HCT116 (cell line): Measurements from ENCODE around the gene KCNJ1. TPM values are rescaled to one million over a fixed set of nuclear protein-coding genes. Genes with fewer than 3 reads are reported as not detected.

ENCODE experiments used
- ATAC-seq: fragments of 200-7000 bp; cut with Tn5 transposase; 2 replicates; pipeline ENCODE4 v1.9.1; 2020; ENCODE audit warnings: mild to moderate bottlenecking, moderate library complexity
- BruUV-seq: library from RNA; stranded (reverse); fragments of 400-500 nt; replicated peaks from 2 replicates; lab custom pipeline; 2021; lab: Mats Ljungman, UMichigan
- CTCF ChIA-PET: fragments of 300-600 bp; sonication (Branson Sonifier 250); formaldehyde crosslinking; loops from one replicate; lab custom pipeline; 2021; ENCODE audit warnings: antibody characterized with exemption; lab: Charles Lee
- POLR2A ChIA-PET: fragments of 300-600, 350-600 bp; sonication (Branson Sonifier 250); formaldehyde crosslinking; loops from one replicate; lab custom pipeline; 2021; ENCODE audit warnings: antibody characterized with exemption; lab: Charles Lee
- RAD21 ChIA-PET, 2 experiments: fragments of 300-600 bp; sonication (Branson Sonifier 250); formaldehyde crosslinking; loops; one replicate each; lab custom pipeline; 2023; ENCODE audit warnings: low total read pairs in 2 of 2; ENCODE audit not compliant: uncharacterized antibody in 2 of 2, unreplicated experiment in 2 of 2, low non-redundant PET in 1 of 2; lab: Charles Lee
- DNase-seq: peaks from one replicate; pipeline ENCODE4 v3.0.0-alpha.2; 2010; ENCODE audit warnings: low read depth, low spot score
- H2AFZ ChIP-seq: fragments of 200-600 bp; shearing (Covaris generic), sonication (generic); 2 replicates; pipeline ENCODE4 v1.6.1; 2017; ENCODE audit warnings: low read depth, mixed run types, mixed read lengths, antibody characterized with exemption, low read length; ENCODE audit not compliant: poor library complexity, severe bottlenecking
- H3K27ac ChIP-seq: 2 replicates; pipeline ENCODE4 v1.5.1; 2012; ENCODE audit warnings: low read depth, low read length
- H3K27me3 ChIP-seq: fragments of 200-600 bp; sonication (generic); 2 replicates; pipeline ENCODE4 v1.6.1; 2016; ENCODE audit warnings: mixed run types, low read length, mixed read lengths; ENCODE audit not compliant: insufficient read depth
- H3K36me3 ChIP-seq, 2 experiments: fragments of 200-500 bp in 1 of 2; fragments of 200-600 bp in 1 of 2; sonication (Bioruptor generic) in 1 of 2; sonication (generic) in 1 of 2; 2 replicates each; pipeline versions ENCODE4 v1.5.1 to v1.6.1; 2014 to 2016; ENCODE audit warnings: low read length in 2 of 2, inconsistent platforms in 1 of 2, mixed read lengths in 1 of 2, mixed run types in 1 of 2; ENCODE audit not compliant: insufficient read depth in 2 of 2, control insufficient read depth in 1 of 2
- H3K4me1 ChIP-seq, 2 experiments: fragments of 200-600 bp in 1 of 2; sonication (generic) in 1 of 2; 2 replicates each; pipeline versions ENCODE4 v1.5.1 to v1.6.1; 2012 to 2017; ENCODE audit warnings: low read length in 2 of 2, inconsistent platforms in 1 of 2, mild to moderate bottlenecking in 1 of 2, mixed read lengths in 1 of 2, mixed run types in 1 of 2, moderate library complexity in 1 of 2; ENCODE audit not compliant: insufficient read depth in 2 of 2, control insufficient read depth in 1 of 2
- H3K4me2 ChIP-seq: fragments of 200-600 bp; sonication (generic); 2 replicates; pipeline ENCODE4 v1.6.1; 2017; ENCODE audit warnings: mixed run types, low read length, mixed read lengths
- H3K4me3 ChIP-seq, 2 experiments: fragments of 200-600 bp in 1 of 2; sonication (generic) in 1 of 2; replicated peaks in 1 of 2; 2 replicates each; pipeline ENCODE4 v1.5.1; 2011 to 2016; ENCODE audit warnings: low read length in 2 of 2, control low read depth in 1 of 2, low read depth in 1 of 2, mild to moderate bottlenecking in 1 of 2, mixed read lengths in 1 of 2, mixed run types in 1 of 2
- H3K79me2 ChIP-seq: fragments of 200-600 bp; sonication (generic); 2 replicates; pipeline ENCODE4 v1.6.1; 2017; ENCODE audit warnings: mild to moderate bottlenecking, mixed run types, low read length, moderate library complexity, mixed read lengths; ENCODE audit not compliant: insufficient read depth
- H3K9ac ChIP-seq: fragments of 200-600 bp; sonication (generic); 2 replicates; pipeline ENCODE4 v1.6.1; 2016; ENCODE audit warnings: low read length, mixed read lengths
- H3K9me2 ChIP-seq: fragments of 200-600 bp; sonication (generic), shearing (Covaris generic); 2 replicates; pipeline ENCODE4 v1.6.1; 2017; ENCODE audit warnings: mixed run types, mild to moderate bottlenecking, moderate library complexity; ENCODE audit not compliant: insufficient read depth
- H3K9me3 ChIP-seq, 2 experiments: fragments of 200-500 bp in 1 of 2; fragments of 200-600 bp in 1 of 2; sonication (Bioruptor generic) in 1 of 2; sonication (generic) in 1 of 2; 2 replicates each; pipeline ENCODE4 v1.6.1; 2014 to 2017; ENCODE audit warnings: low read length in 2 of 2, mixed read lengths in 2 of 2, inconsistent platforms in 1 of 2, low read depth in 1 of 2, mild to moderate bottlenecking in 1 of 2, mixed run types in 1 of 2, moderate library complexity in 1 of 2; ENCODE audit not compliant: control insufficient read depth in 1 of 2, insufficient read depth in 1 of 2
- H4K20me1 ChIP-seq: fragments of 200-600 bp; sonication (generic), shearing (Covaris generic); 2 replicates; pipeline ENCODE4 v1.6.1; 2017; ENCODE audit warnings: mixed run types, mild to moderate bottlenecking, moderate library complexity; ENCODE audit not compliant: insufficient read depth
- ATF3 ChIP-seq: IDR thresholded peaks from 2 replicates; pipeline ENCODE4 v1.6.1; 2012
- CBX3 ChIP-seq: IDR thresholded peaks from 2 replicates; pipeline ENCODE4 v1.6.1; 2012; ENCODE audit warnings: low read depth
- CEBPB ChIP-seq: IDR thresholded peaks from 2 replicates; pipeline ENCODE4 v1.6.1; 2012; ENCODE audit warnings: low read depth
- EZH2phosphoT487 ChIP-seq: fragments of 200-600 bp; IDR thresholded peaks from 2 replicates; pipeline ENCODE4 v1.6.1; 2018; ENCODE audit warnings: antibody characterized with exemption, borderline replicate concordance
- FOSL1 ChIP-seq: IDR thresholded peaks from 2 replicates; pipeline ENCODE4 v1.6.1; 2012; ENCODE audit warnings: low read depth
- JUND ChIP-seq: IDR thresholded peaks from 2 replicates; pipeline ENCODE4 v1.6.1; 2012
- MAX ChIP-seq: IDR thresholded peaks from 2 replicates; pipeline ENCODE4 v1.6.1; 2012
- POLR2A ChIP-seq: IDR thresholded peaks from 2 replicates; pipeline ENCODE4 v1.7.0; 2011; ENCODE audit warnings: borderline replicate concordance; ENCODE audit not compliant: insufficient read depth, insufficient read length; ENCODE audit errors: extremely low read depth
- POLR2AphosphoS5 ChIP-seq: IDR thresholded peaks from 2 replicates; pipeline ENCODE4 v1.6.1; 2011; ENCODE audit warnings: mild to moderate bottlenecking, low read depth, low read length, moderate library complexity
- REST ChIP-seq: IDR thresholded peaks from 2 replicates; pipeline ENCODE4 v1.6.1; 2012; ENCODE audit warnings: low read depth
- TCF7L2 ChIP-seq: IDR thresholded peaks from 2 replicates; pipeline ENCODE4 v1.7.0; 2011; ENCODE audit warnings: borderline replicate concordance, inconsistent platforms; ENCODE audit not compliant: insufficient read depth, insufficient read length; ENCODE audit errors: extremely low read depth
- YY1 ChIP-seq: IDR thresholded peaks from 2 replicates; pipeline ENCODE4 v1.6.1; 2011; ENCODE audit warnings: low read length, low read depth, moderate library complexity, mild to moderate bottlenecking; ENCODE audit not compliant: insufficient replicate concordance; ENCODE audit errors: extremely low read depth
- ZBTB33 ChIP-seq: IDR thresholded peaks from 2 replicates; pipeline ENCODE4 v1.6.1; 2011; ENCODE audit warnings: mild to moderate bottlenecking, low read length, moderate library complexity; ENCODE audit not compliant: insufficient replicate concordance; ENCODE audit errors: extremely low read depth
- ZFX ChIP-seq: fragments of 450-650 bp; IDR thresholded peaks from 2 replicates; pipeline ENCODE4 v1.6.1; 2017
- ZNF274 ChIP-seq: fragments of 200-500 bp; sonication (Bioruptor generic); IDR thresholded peaks from 2 replicates; pipeline ENCODE4 v1.6.1; 2014; ENCODE audit warnings: mild to moderate bottlenecking, low read depth, low read length, inconsistent platforms
- intact Hi-C: fragments of 100-400 bp; cut with micrococcal nuclease; formaldehyde crosslinking; loops from 2 replicates; pipeline ENCODE4 v1.10.0; 2022
- total RNA-seq: library from RNA; stranded (reverse); gene quantifications from one replicate; pipeline ENCODE4 v1.2.1, GENCODE V29; 2021; ENCODE audit not compliant: unreplicated experiment
- TF ChIP-seq, protein P1 (sequence below), 3 experiments: fragments of 200-600 bp in 1 of 3; sonication (generic) in 1 of 3; IDR thresholded peaks in 2 of 3; conservative IDR thresholded peaks in 1 of 3; 2 replicates each; pipeline ENCODE4 v1.5.1; 2012 to 2017; ENCODE audit warnings: low read depth in 2 of 3, low read length in 2 of 3, antibody characterized with exemption in 1 of 3, borderline replicate concordance in 1 of 3, control low read depth in 1 of 3, mild to moderate bottlenecking in 1 of 3, mixed read lengths in 1 of 3, mixed run types in 1 of 3, moderate library complexity in 1 of 3; ENCODE audit not compliant: insufficient read depth in 1 of 3

The KCNJ1 gene
- total RNA-seq, 1 experiment from 2014 or later, result 0.15 TPM

DNA sequence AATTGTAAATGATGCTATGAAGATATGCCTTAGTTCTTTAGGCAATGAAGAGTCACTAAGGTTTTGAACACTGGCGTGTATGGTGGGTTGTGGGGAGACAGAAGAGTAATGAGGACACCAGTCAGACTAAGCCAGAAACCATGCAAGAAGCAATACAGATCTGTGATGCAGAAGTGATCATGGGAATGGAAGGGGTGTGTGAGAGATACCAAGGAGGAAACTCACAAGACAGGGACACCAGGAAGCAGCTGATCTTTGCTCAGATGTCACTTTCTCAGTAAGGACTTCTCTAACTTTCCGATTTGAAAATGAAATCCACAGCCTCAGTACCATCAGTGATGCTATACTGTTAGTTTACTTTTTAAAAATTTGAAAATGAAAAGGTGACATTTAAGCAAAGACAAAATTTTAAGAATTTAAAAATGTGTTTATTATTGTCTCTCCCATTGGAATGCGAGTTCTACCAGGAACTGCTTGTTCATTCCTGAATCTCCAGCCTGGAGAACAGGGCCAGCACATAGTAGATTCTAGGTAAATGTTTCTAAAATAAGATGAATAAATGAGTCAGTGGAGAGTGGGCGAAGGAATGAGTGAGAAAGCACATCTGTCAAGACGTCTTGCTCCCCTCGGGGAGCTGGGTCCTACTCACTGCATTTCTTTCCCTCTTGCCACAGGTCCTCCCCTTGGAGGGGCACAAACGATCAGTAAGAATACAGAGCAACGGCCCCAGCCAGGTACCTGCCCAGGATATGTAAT lies 60.4 kb downstream of the KCNJ1 start:
- Histone ChIP-seq H2AFZ (no peak overlapping the region), H4K20me1 (no peaks in the 10 kb centered on the region), H3K27me3 (peaks cover 41% of the 10 kb centered on the region), H3K9me2 (no peaks in the 10 kb centered on the region), H3K9me3 (no peaks in the 10 kb centered on the region), H3K36me3 (no peaks in the 10 kb centered on the region), H3K27ac (no peak overlapping the region), H3K4me3 (no peak overlapping the region), H3K4me1 (no peaks in the 10 kb centered on the region), H3K79me2 (no peaks in the 10 kb centered on the region), H3K4me2 (no peak overlapping the region), H3K9ac (no peak overlapping the region)
- TF ChIP-seq ZBTB33 (no peak), JUND (no peak), CBX3 (no peak), ZFX (no peak), FOSL1 (no peak), POLR2AphosphoS5 (no peak), REST (no peak), TCF7L2 (no peak), ZNF274 (no peak), EZH2phosphoT487 (no peak), YY1 (no peak), POLR2A (no peak), MAX (no peak), ATF3 (no peak), CEBPB (no peak)
- TF ChIP-seq, protein P1, sequence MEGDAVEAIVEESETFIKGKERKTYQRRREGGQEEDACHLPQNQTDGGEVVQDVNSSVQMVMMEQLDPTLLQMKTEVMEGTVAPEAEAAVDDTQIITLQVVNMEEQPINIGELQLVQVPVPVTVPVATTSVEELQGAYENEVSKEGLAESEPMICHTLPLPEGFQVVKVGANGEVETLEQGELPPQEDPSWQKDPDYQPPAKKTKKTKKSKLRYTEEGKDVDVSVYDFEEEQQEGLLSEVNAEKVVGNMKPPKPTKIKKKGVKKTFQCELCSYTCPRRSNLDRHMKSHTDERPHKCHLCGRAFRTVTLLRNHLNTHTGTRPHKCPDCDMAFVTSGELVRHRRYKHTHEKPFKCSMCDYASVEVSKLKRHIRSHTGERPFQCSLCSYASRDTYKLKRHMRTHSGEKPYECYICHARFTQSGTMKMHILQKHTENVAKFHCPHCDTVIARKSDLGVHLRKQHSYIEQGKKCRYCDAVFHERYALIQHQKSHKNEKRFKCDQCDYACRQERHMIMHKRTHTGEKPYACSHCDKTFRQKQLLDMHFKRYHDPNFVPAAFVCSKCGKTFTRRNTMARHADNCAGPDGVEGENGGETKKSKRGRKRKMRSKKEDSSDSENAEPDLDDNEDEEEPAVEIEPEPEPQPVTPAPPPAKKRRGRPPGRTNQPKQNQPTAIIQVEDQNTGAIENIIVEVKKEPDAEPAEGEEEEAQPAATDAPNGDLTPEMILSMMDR (IDR thresholded peaks at IDR 0.05 in 2 of 3, conservative IDR thresholded peaks at IDR 0.05 in 1 of 3; ENCODE audit: borderline replicate concordance in 1 of 3, insufficient read depth in 1 of 3, low read depth in 2 of 3, low read length in 2 of 3), result no peak
- ATAC-seq, result no peak
- no TSS peak for BruUV-seq
- intact Hi-C loops, result no loop called here
- CTCF ChIA-PET, result no interaction called here
- POLR2A ChIA-PET, result no interaction called here
- RAD21 ChIA-PET, result no interaction called here
- no peak for DNase-seq
